ENCODE data around the gene CARM1. TPM values are rescaled to one million over a fixed set of nuclear protein-coding genes. Genes with fewer than 3 reads are reported as not detected.

CARM1 gene
- total RNA-seq, 4 donors from 2014 or later: 12.2 to 14.8 (median 13.1) TPM

GRCh38 chr19:10828981-10829821 lies 42.2 kb upstream of the CARM1 start:
- intact Hi-C loops (cut with DNase I): no loop called here
- H3K36me3 ChIP-seq: peaks cover 59 to 66% of the 10 kb centered on the region in 2 donors
- no peaks in the 10 kb centered on the region for H3K27me3 ChIP-seq
- TF ChIP-seq CTCF (IDR thresholded peaks at IDR 0.05): no peak
- no peak for TF ChIP-seq POLR2A (IDR thresholded peaks at IDR 0.05)
- no peak overlapping the region for H3K4me3 ChIP-seq (replicated peaks in 1 of 3)
- no peaks in the 10 kb centered on the region for H3K9me3 ChIP-seq
- DNase-seq: no peak
- 91 to 92% methylated on average over 20 to 26 of the region's 26 CpGs for WGBS, 2 donors
- H3K27ac ChIP-seq: no peak overlapping the region
- no peaks in the 10 kb centered on the region for H3K4me1 ChIP-seq

- Histone ChIP-seq H3K9me3 (no peaks in the 10 kb centered on the region), H3K4me1 (no peaks in the 10 kb centered on the region), H3K36me3 (peaks cover 53 to 59% of the 10 kb centered on the region in 2 donors), H3K4me3 (replicated peaks in 1 of 3) (no peak overlapping the region), H3K27me3 (no peaks in the 10 kb centered on the region), H3K27ac (no peak overlapping the region)
- TF ChIP-seq POLR2A (IDR thresholded peaks at IDR 0.05) (no peak), CTCF (IDR thresholded peaks at IDR 0.05) (no peak)
- no peak for DNase-seq
- WGBS, 2 donors: 88 to 95% methylated on average over 10 to 16 of the region's 16 CpGs
- intact Hi-C loops (cut with DNase I): no loop called here
Observed at GRCh38 chr19:10829967-10830366, 41.4 kb upstream of the CARM1 start.

GRCh38 chr19:10830370-10830769 lies 41.0 kb upstream of the CARM1 start:
- Histone ChIP-seq H3K27me3 (no peaks in the 10 kb centered on the region), H3K9me3 (no peaks in the 10 kb centered on the region), H3K36me3 (peaks cover 49 to 55% of the 10 kb centered on the region in 2 donors), H3K4me1 (no peaks in the 10 kb centered on the region), H3K4me3 (replicated peaks in 1 of 3) (no peak overlapping the region), H3K27ac (no peak overlapping the region)
- 88 to 100% methylated on average over 6 to 7 of the region's 7 CpGs for WGBS, 2 donors
- TF ChIP-seq POLR2A (IDR thresholded peaks at IDR 0.05): no peak
- no peak for TF ChIP-seq CTCF (IDR thresholded peaks at IDR 0.05)
- no peak for DNase-seq
- intact Hi-C loops (cut with DNase I): no loop called here

- no peak for DNase-seq
Observed at GRCh38 chr19:10830931-10831779, 40.2 kb upstream of the CARM1 start.

More at GRCh38 chr19:10830931-10831779, 40.2 kb upstream of the CARM1 start:
- no peak overlapping the region for H3K27ac ChIP-seq
- no peaks in the 10 kb centered on the region for H3K27me3 ChIP-seq
- H3K36me3 ChIP-seq: peaks cover 41 to 49% of the 10 kb centered on the region in 2 donors
- H3K4me3 ChIP-seq (replicated peaks in 1 of 3): no peak overlapping the region
- TF ChIP-seq POLR2A (IDR thresholded peaks at IDR 0.05) (no peak), CTCF (IDR thresholded peaks at IDR 0.05) (no peak)
- H3K9me3 ChIP-seq: no peaks in the 10 kb centered on the region
- no peaks in the 10 kb centered on the region for H3K4me1 ChIP-seq
- intact Hi-C loops (cut with DNase I): no loop called here
- WGBS, 2 donors: 86 to 94% methylated on average over 18 to 19 of the region's 33 CpGs

Measured in thyroid gland (tissue), 4 donors.